ENCODE data around the gene GALNT15. TPM values are rescaled to one million over a fixed set of nuclear protein-coding genes. Genes with fewer than 3 reads are reported as not detected.

Gene GALNT15
- total RNA-seq, 2 donors from 2014 or later, result 0.13 TPM; not detected in 1

DNA sequence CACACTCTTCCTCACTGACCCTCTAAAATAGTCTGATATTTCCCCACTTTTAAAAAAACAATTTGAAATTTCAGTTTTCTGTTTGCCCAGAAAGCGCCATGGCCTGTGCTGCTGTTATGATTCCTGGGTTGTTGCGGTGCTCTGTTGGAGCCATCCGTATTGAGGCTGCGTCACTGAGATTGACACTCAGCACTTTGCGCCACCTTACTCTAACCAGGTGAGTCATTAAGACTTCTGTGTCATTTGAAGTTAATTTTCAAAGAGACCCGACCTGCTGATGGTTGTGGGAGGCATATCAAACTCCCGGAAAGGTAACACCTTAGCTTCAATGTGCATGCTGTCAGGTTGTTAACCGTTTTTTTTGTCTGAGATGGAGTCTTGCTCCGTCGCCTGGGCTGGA is 96.4 kb downstream of the GALNT15 start:
- H3K9me3 Mint-ChIP-seq, result no peaks in the 10 kb centered on the region
- no peak overlapping the region for H3K4me3 ChIP-seq (ENCODE audit: low read length)
- H3K4me3 Mint-ChIP-seq, result no peak overlapping the region
- H3K27ac Mint-ChIP-seq, result no peak overlapping the region
- peaks cover 46% of the 10 kb centered on the region for H3K36me3 ChIP-seq (ENCODE audit: control insufficient read depth, insufficient read depth, low read length)
- peaks cover 24% of the 10 kb centered on the region for H3K36me3 Mint-ChIP-seq (ENCODE audit: low read depth)
- no peaks in the 10 kb centered on the region for H3K4me1 ChIP-seq (ENCODE audit: control insufficient read depth, insufficient read depth, low read length)
- peaks cover 13% of the 10 kb centered on the region for H3K4me1 Mint-ChIP-seq
- H3K27me3 ChIP-seq (ENCODE audit: control insufficient read depth, insufficient read depth, low read length, poor library complexity, severe bottlenecking), result no peaks in the 10 kb centered on the region
- TF ChIP-seq, protein P1, sequence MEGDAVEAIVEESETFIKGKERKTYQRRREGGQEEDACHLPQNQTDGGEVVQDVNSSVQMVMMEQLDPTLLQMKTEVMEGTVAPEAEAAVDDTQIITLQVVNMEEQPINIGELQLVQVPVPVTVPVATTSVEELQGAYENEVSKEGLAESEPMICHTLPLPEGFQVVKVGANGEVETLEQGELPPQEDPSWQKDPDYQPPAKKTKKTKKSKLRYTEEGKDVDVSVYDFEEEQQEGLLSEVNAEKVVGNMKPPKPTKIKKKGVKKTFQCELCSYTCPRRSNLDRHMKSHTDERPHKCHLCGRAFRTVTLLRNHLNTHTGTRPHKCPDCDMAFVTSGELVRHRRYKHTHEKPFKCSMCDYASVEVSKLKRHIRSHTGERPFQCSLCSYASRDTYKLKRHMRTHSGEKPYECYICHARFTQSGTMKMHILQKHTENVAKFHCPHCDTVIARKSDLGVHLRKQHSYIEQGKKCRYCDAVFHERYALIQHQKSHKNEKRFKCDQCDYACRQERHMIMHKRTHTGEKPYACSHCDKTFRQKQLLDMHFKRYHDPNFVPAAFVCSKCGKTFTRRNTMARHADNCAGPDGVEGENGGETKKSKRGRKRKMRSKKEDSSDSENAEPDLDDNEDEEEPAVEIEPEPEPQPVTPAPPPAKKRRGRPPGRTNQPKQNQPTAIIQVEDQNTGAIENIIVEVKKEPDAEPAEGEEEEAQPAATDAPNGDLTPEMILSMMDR (conservative IDR thresholded peaks at IDR 0.05), result no peak
- H3K9me3 ChIP-seq (ENCODE audit: control insufficient read depth, low read length), result no peaks in the 10 kb centered on the region
- H3K9ac ChIP-seq (ENCODE audit: extremely low read depth, low read length, poor library complexity, severe bottlenecking), result no peak overlapping the region
- no peaks in the 10 kb centered on the region for H3K27me3 Mint-ChIP-seq (ENCODE audit: insufficient read depth)
- no peak overlapping the region for H3K27ac ChIP-seq (ENCODE audit: low read depth, low read length)
- WGBS, 2 experiments (ENCODE audit: insufficient coverage in 1 of 2, insufficient read length in 1 of 2), result 94 to 96% methylated on average over 10 of the region's 10 CpGs
- DNase-seq, result no peak

DNA sequence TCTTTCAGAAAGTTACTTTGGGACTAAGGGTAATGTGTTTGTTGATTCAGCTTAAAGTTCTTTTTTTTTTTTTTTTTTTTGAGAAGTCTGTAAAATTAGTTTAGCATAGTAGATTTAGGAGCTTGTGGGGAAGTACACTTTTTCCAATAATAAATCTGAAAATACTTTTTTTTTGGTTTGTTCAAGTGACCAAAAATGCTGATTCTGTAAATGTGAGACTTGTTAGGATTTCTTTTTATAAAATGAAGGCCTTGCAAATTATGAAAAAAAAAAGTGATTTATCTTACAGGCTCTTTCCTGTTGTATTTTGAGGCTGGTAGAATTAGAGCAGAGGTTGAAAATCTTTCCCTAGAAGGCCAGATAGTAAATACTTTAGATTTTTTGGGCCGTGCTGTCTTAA is 98.1 kb downstream of the GALNT15 start:
- H3K4me3 ChIP-seq (ENCODE audit: low read length), result no peak overlapping the region
- no peaks in the 10 kb centered on the region for H3K4me1 Mint-ChIP-seq
- no peaks in the 10 kb centered on the region for H3K27me3 Mint-ChIP-seq (ENCODE audit: insufficient read depth)
- no peaks in the 10 kb centered on the region for H3K4me1 ChIP-seq (ENCODE audit: control insufficient read depth, insufficient read depth, low read length)
- H3K27me3 ChIP-seq (ENCODE audit: control insufficient read depth, insufficient read depth, low read length, poor library complexity, severe bottlenecking), result no peaks in the 10 kb centered on the region
- H3K9me3 ChIP-seq (ENCODE audit: control insufficient read depth, low read length), result no peaks in the 10 kb centered on the region
- 80% methylated on average over 1 of the region's 1 CpG; no CpG with 5 or more reads in 1 of the 2 experiments for whole genome bisulfite sequencing, 2 experiments (ENCODE audit: insufficient coverage in 1 of 2, insufficient read length in 1 of 2)
- peaks cover 25% of the 10 kb centered on the region for H3K36me3 Mint-ChIP-seq (ENCODE audit: low read depth)
- H3K9me3 Mint-ChIP-seq, result no peaks in the 10 kb centered on the region
- TF ChIP-seq, protein P1 (conservative IDR thresholded peaks at IDR 0.05), result no peak
- H3K27ac ChIP-seq (ENCODE audit: low read depth, low read length), result no peak overlapping the region
- peaks cover 52% of the 10 kb centered on the region for H3K36me3 ChIP-seq (ENCODE audit: control insufficient read depth, insufficient read depth, low read length)
- H3K4me3 Mint-ChIP-seq, result no peak overlapping the region
- no peak overlapping the region for H3K27ac Mint-ChIP-seq
- no peak for DNase-seq
- H3K9ac ChIP-seq (ENCODE audit: extremely low read depth, low read length, poor library complexity, severe bottlenecking), result no peak overlapping the region

DNA sequence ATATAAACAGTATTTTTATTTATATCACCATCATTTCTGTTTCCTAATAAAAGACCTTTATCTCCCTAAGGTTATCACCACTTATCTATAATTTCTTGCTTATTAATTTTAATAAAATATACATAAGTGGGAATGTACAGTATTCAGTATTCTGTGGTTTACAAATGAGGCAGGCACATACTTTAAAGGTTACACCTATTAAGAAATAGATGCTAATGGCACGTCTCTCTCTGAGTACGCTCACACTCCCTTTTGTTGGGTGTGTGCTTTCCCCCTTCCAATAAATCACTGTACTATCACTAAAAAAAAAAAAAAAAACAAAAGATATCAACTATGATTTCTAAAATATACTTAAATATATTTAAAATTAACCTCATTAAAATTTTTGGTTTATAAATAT is 99.4 kb downstream of the GALNT15 start:
- H3K4me3 Mint-ChIP-seq, result no peak overlapping the region
- no peak overlapping the region for H3K27ac Mint-ChIP-seq
- no peaks in the 10 kb centered on the region for H3K4me1 ChIP-seq (ENCODE audit: control insufficient read depth, insufficient read depth, low read length)
- TF ChIP-seq, protein P1 (conservative IDR thresholded peaks at IDR 0.05), result no peak
- DNase-seq, result no peak
- no peak overlapping the region for H3K27ac ChIP-seq (ENCODE audit: low read depth, low read length)
- H3K36me3 Mint-ChIP-seq (ENCODE audit: low read depth), result peaks cover 29% of the 10 kb centered on the region
- no peaks in the 10 kb centered on the region for H3K27me3 Mint-ChIP-seq (ENCODE audit: insufficient read depth)
- H3K9ac ChIP-seq (ENCODE audit: extremely low read depth, low read length, poor library complexity, severe bottlenecking), result no peak overlapping the region
- H3K27me3 ChIP-seq (ENCODE audit: control insufficient read depth, insufficient read depth, low read length, poor library complexity, severe bottlenecking), result no peaks in the 10 kb centered on the region
- H3K9me3 Mint-ChIP-seq, result no peaks in the 10 kb centered on the region
- WGBS, 2 experiments (ENCODE audit: insufficient coverage in 1 of 2, insufficient read length in 1 of 2), result 100% methylated on average over 2 of the region's 2 CpGs; no CpG with 5 or more reads in 1 of the 2 experiments
- no peak overlapping the region for H3K4me3 ChIP-seq (ENCODE audit: low read length)
- H3K9me3 ChIP-seq (ENCODE audit: control insufficient read depth, low read length), result no peaks in the 10 kb centered on the region
- no peaks in the 10 kb centered on the region for H3K4me1 Mint-ChIP-seq
- H3K36me3 ChIP-seq (ENCODE audit: control insufficient read depth, insufficient read depth, low read length), result peaks cover 62% of the 10 kb centered on the region

All from endodermal cell (in vitro differentiated cells).